ENCODE results near the gene FBXW11. TPM values are rescaled to one million over a fixed set of nuclear protein-coding genes. Genes with fewer than 3 reads are reported as not detected.
"Not testable (repeated sequence)": the region's sequence is repeated elsewhere in the genome, so short reads cannot be mapped to it uniquely, and the experiment has no call there.

The FBXW11 gene
- total RNA-seq, 2 experiments from 2014 or later: 47.2 to 47.4 TPM

DNA sequence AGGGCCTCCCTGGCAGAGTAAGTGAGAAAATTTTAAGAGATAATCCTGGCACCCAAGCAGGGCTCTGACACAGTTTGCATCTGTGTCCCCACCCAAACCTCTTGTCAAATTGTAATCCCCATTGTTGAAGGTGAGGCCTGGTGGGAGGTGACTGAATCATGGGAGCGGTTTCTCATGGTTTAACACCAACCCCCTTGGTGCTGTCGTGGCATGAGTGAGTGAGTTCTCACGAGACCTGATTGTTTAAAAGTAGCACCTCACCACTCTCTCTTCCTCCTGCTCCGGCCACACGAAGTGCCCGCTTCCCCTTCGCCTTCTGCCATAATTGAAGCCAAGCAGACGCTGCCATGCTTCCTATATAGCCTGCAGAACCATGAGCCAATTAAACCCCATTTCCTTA lies 80.1 kb downstream of the FBXW11 start:
- Mint-ChIP-seq H3K4me1 (ENCODE audit: low read depth) (peaks cover 50% of the 10 kb centered on the region), H3K27me3 (no peaks in the 10 kb centered on the region), H3K36me3 (peaks cover 2% of the 10 kb centered on the region), H3K27ac (no peak overlapping the region), H3K4me3 (no peak overlapping the region), H3K9me3 (peaks cover 2% of the 10 kb centered on the region)
- ChIA-PET CTCF (interaction anchor here (1.0 kb wide), 1 partner anchor 15 kb away, joined by 4 read pairs; no protein-coding TSS in a partner anchor), POLR2A (no interaction called here)
- DNase-seq: no peak
- intact Hi-C loops (cut with micrococcal nuclease): no loop called here

DNA sequence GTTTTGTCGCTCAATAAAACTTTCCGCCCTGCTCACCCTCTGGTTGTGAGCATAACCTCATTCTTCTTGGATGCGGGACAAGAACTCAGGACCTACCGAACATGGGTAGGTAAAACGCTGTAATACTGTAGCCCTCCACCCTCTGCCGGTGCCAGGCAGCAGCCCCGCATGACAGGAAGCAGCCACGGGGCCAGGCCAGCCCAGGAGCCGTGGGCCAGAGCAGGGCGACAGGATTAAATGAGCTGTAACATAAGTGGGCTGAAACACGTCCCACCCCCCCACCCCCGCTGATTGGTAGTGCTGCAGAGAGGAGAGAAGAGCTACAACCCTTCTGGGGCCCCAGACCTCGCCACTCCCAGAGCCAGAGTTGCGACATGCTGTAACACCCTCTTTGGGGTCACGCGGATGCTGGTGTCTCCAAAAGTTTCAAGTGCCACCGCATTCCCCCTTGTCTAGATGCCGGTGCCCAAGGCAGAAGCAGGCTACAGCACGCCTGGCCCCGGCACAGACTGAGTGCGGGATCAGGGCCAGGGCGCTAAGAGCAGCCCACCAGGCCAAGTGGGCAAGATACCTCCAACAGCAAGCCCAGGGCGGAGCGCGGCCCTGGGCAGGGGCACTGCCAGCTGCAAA lies 81.8 kb downstream of the FBXW11 start:
- ChIA-PET CTCF (no interaction called here), POLR2A (no interaction called here)
- no peak for DNase-seq
- H3K9me3 Mint-ChIP-seq: peaks cover 2% of the 10 kb centered on the region
- H3K36me3 Mint-ChIP-seq: no peaks in the 10 kb centered on the region
- intact Hi-C loops (cut with micrococcal nuclease): no loop called here
- no peak overlapping the region for H3K4me3 Mint-ChIP-seq
- H3K27ac Mint-ChIP-seq: no peak overlapping the region
- peaks cover 46% of the 10 kb centered on the region for H3K4me1 Mint-ChIP-seq (ENCODE audit: low read depth)
- H3K27me3 Mint-ChIP-seq: no peaks in the 10 kb centered on the region

DNA sequence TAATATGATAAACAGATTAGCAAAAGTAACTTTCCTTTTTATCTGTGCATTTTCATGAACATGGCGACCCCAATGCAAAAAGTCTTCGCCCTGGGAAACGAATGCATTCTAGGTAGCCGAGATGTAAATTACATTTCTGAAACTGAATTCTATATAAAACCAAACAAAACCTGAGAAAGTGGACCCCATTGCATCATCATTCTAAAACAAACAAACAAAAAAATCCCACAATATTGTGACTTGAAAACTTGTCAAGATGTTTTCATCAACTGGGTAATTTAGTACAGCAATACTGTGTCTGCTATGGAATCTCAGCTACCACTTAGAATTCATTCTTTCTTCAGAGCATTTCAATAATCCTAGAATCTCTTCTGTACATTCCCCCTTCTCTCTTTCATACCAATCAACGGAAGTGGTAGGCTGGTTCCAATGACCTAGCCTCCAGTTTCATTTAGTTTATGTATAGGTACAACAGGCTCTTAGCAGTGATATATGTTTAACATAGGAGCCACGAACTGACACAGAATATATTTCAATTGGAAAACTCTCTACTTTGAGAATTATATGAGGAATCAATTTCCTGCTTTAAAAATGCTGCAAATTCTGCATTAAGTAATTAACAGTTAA lies 85.6 kb downstream of the FBXW11 start:
- Mint-ChIP-seq H3K9me3 (peaks cover 2% of the 10 kb centered on the region), H3K36me3 (no peaks in the 10 kb centered on the region), H3K4me1 (ENCODE audit: low read depth) (peaks cover 31% of the 10 kb centered on the region), H3K27ac (no peak overlapping the region), H3K27me3 (no peaks in the 10 kb centered on the region), H3K4me3 (no peak overlapping the region)
- ChIA-PET CTCF (interaction anchor here (1.3 to 2.5 kb wide), 3 partner anchors 9 to 15 kb away, joined by 3 to 15 read pairs (median 4); no protein-coding TSS in a partner anchor), POLR2A (no interaction called here)
- DNase-seq: no peak
- intact Hi-C loops (cut with micrococcal nuclease): no loop called here

- H3K36me3 Mint-ChIP-seq; H3K9me3 Mint-ChIP-seq; H3K4me3 Mint-ChIP-seq; DNase-seq; H3K27me3 Mint-ChIP-seq; H3K27ac Mint-ChIP-seq; POLR2A ChIA-PET; intact Hi-C loops (cut with micrococcal nuclease): not testable (repeated sequence)
- H3K4me1 Mint-ChIP-seq (ENCODE audit: low read depth): peaks cover 45% of the 10 kb centered on the region
- CTCF ChIA-PET: interaction anchor here (1.6 kb wide), 1 partner anchor 125 kb away, joined by 6 read pairs; no protein-coding TSS in a partner anchor
These were observed 90.7 kb downstream of the FBXW11 start for GRCh38 chr5:171915700-171916099.

DNA sequence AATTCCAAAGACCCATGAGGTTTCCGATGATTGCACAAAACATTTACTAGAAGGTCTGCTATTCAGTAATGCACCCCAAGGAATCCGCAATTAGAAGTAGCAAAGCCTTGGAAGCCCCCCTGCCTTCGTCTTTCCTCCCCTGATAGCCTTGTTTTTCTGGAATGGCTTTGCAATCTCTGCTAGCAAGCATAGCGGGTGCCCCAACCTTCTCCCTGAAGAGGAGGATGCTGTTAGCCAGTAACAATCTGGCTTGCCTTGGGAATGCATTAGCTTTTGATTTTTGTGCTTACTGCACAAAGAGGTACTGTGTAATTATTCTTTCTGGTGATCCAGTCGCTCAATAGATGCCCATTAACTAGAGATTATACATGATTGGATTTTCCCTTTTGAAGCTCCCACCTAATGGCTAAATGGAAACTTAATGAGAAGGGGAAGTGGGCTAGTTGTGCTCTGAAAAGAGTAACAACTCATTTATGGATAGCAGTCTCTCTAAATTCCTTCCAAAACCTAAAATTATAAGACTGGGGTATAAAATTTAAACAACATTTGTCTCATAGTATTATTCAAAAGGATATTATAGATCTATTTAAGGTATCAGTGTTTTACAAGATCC lies 91.6 kb downstream of the FBXW11 start:
- ChIA-PET CTCF (interaction anchor here (1.6 kb wide), 1 partner anchor 126 kb away, joined by 6 read pairs; no protein-coding TSS in a partner anchor), POLR2A (no interaction called here)
- no peaks in the 10 kb centered on the region for H3K36me3 Mint-ChIP-seq
- H3K4me3 Mint-ChIP-seq: no peak overlapping the region
- H3K27ac Mint-ChIP-seq: no peak overlapping the region
- H3K9me3 Mint-ChIP-seq: peaks cover 3% of the 10 kb centered on the region
- no peaks in the 10 kb centered on the region for H3K27me3 Mint-ChIP-seq
- intact Hi-C loops (cut with micrococcal nuclease): loop anchor here (5.0 kb wide), 1 partner anchor 377 kb away; no protein-coding TSS in a partner anchor
- DNase-seq: no peak
- peaks cover 44% of the 10 kb centered on the region for H3K4me1 Mint-ChIP-seq (ENCODE audit: low read depth)

- H3K27me3 Mint-ChIP-seq: no peaks in the 10 kb centered on the region
- ChIA-PET POLR2A (interaction anchor here (3.4 kb wide), 1 partner anchor 92 kb away, joined by 19 read pairs; the partner anchor contains the start of gene FBXW11), CTCF (interaction anchor here (1.3 to 3.7 kb wide), 5 partner anchors 93 to 495 kb away, joined by 4 to 99 read pairs (median 39); partner anchors contain the start of gene FBXW11)
- no peak for DNase-seq
- peaks cover 3% of the 10 kb centered on the region for H3K9me3 Mint-ChIP-seq
- H3K4me1 Mint-ChIP-seq (ENCODE audit: low read depth): peaks cover 38% of the 10 kb centered on the region
- intact Hi-C loops (cut with micrococcal nuclease): loop anchor here (5.0 kb wide), 1 partner anchor 378 kb away; no protein-coding TSS in a partner anchor
- peaks cover 1% of the 10 kb centered on the region for H3K36me3 Mint-ChIP-seq
- no peak overlapping the region for H3K4me3 Mint-ChIP-seq
- peak overlapping the region; percentile 67 for H3K27ac Mint-ChIP-seq
These were observed 92.5 kb downstream of the FBXW11 start for GRCh38 chr5:171913987-171914273.

DNA sequence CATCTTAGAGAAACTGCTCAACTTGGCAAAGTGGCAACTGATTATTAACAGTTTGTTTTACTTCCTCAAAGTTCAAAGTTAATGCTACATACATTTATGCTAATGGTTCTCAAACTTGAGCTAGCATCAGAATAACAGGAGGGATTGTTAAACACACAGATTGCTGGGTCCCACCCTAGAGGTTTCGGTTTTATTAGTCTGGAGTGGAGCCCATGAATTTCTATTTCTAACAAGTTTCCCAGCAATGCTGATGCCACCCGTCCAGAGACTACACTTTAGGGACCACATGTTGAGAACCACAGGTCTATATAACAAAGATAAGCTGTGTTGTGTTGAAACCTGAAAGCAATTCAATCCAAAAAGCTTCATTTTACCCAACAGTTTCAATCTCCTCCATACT lies 95.3 kb downstream of the FBXW11 start:
- H3K27me3 Mint-ChIP-seq: no peaks in the 10 kb centered on the region
- DNase-seq: no peak
- no peak overlapping the region for H3K4me3 Mint-ChIP-seq
- ChIA-PET CTCF (interaction anchor here (0.6 to 3.7 kb wide), 24 partner anchors 10 to 498 kb away, joined by 3 to 99 read pairs (median 6); partner anchors contain the start of genes FBXW11, FGF18 and STK10), POLR2A (interaction anchor here (3.4 kb wide), 1 partner anchor 95 kb away, joined by 19 read pairs; the partner anchor contains the start of gene FBXW11)
- H3K36me3 Mint-ChIP-seq: peaks cover 1% of the 10 kb centered on the region
- intact Hi-C loops (cut with micrococcal nuclease): loop anchor here (5.0 kb wide), 1 partner anchor 381 kb away; no protein-coding TSS in a partner anchor
- H3K4me1 Mint-ChIP-seq (ENCODE audit: low read depth): peaks cover 63% of the 10 kb centered on the region
- H3K9me3 Mint-ChIP-seq: peaks cover 3% of the 10 kb centered on the region
- no peak overlapping the region for H3K27ac Mint-ChIP-seq

- no peaks in the 10 kb centered on the region for H3K9me3 Mint-ChIP-seq
- no peak for DNase-seq
- peaks cover 4% of the 10 kb centered on the region for H3K36me3 Mint-ChIP-seq
- H3K4me3 Mint-ChIP-seq: no peak overlapping the region
- H3K27me3 Mint-ChIP-seq: no peaks in the 10 kb centered on the region
- CTCF ChIA-PET: interaction anchor here (0.8 to 4.2 kb wide), 18 partner anchors 9 to 788 kb away, joined by 3 to 25 read pairs (median 4); partner anchors contain the start of genes FBXW11, FGF18 and STK10
- intact Hi-C loops (cut with micrococcal nuclease): loop anchor here (5.0 kb wide), 1 partner anchor 279 kb away; the partner anchor contains the start of gene STK10
- H3K27ac Mint-ChIP-seq: no peak overlapping the region
- H3K4me1 Mint-ChIP-seq (ENCODE audit: low read depth): peaks cover 64% of the 10 kb centered on the region
- POLR2A ChIA-PET: interaction anchor here (1.0 kb wide), 1 partner anchor 98 kb away, joined by 4 read pairs; the partner anchor contains the start of gene FBXW11
These were observed 97.8 kb downstream of the FBXW11 start for GRCh38 chr5:171908638-171909037.

GRCh38 chr5:171907725-171908343 lies 98.6 kb downstream of the FBXW11 start:
- peak overlapping the region; percentile 74 for H3K27ac Mint-ChIP-seq
- intact Hi-C loops (cut with micrococcal nuclease): loop anchor here (1.0 to 5.0 kb wide), 13 partner anchors 26 to 490 kb away; partner anchors contain the start of genes FBXW11 and STK10
- H3K4me1 Mint-ChIP-seq (ENCODE audit: low read depth): peaks cover 60% of the 10 kb centered on the region
- CTCF ChIA-PET: interaction anchor here (0.8 to 4.2 kb wide), 20 partner anchors 8 to 494 kb away, joined by 3 to 25 read pairs (median 4); partner anchors contain the start of genes FBXW11, FGF18 and STK10
- no peak overlapping the region for H3K4me3 Mint-ChIP-seq
- POLR2A ChIA-PET: interaction anchor here (0.8 to 1.8 kb wide), 3 partner anchors 26 to 77 kb away, joined by 3 to 10 read pairs (median 5); no protein-coding TSS in a partner anchor
- H3K36me3 Mint-ChIP-seq: peaks cover 4% of the 10 kb centered on the region
- no peaks in the 10 kb centered on the region for H3K9me3 Mint-ChIP-seq
- DNase-seq: peak; percentile 46
- no peaks in the 10 kb centered on the region for H3K27me3 Mint-ChIP-seq

- intact Hi-C loops (cut with micrococcal nuclease): loop anchor here (1.0 to 5.0 kb wide), 15 partner anchors 10 to 489 kb away; partner anchors contain the start of genes FBXW11 and STK10
- peak overlapping the region; percentile 74 for H3K27ac Mint-ChIP-seq
- DNase-seq: no peak
- POLR2A ChIA-PET: interaction anchor here (0.8 to 1.8 kb wide), 8 partner anchors 25 to 488 kb away, joined by 3 to 10 read pairs (median 3); no protein-coding TSS in a partner anchor
- peaks cover 4% of the 10 kb centered on the region for H3K36me3 Mint-ChIP-seq
- CTCF ChIA-PET: interaction anchor here (0.8 to 4.2 kb wide), 13 partner anchors 13 to 488 kb away, joined by 3 to 25 read pairs (median 6); partner anchors contain the start of genes FBXW11, FGF18 and STK10
- peaks cover 55% of the 10 kb centered on the region for H3K4me1 Mint-ChIP-seq (ENCODE audit: low read depth)
- H3K4me3 Mint-ChIP-seq: peak overlapping the region; percentile 38
- no peaks in the 10 kb centered on the region for H3K27me3 Mint-ChIP-seq
- H3K9me3 Mint-ChIP-seq: no peaks in the 10 kb centered on the region
These were observed 99.5 kb downstream of the FBXW11 start for GRCh38 chr5:171906703-171907590.
